CD4-positive, alpha-beta T cell treated with Interleukin-17A for 1 hour (primary cell): ENCODE data around the gene UQCC3.
"Not testable (repeated sequence)": the region's sequence is repeated elsewhere in the genome, so short reads cannot be mapped to it uniquely, and the experiment has no call there.

Source experiments
- DNase-seq: peaks from one replicate; pipeline ENCODE4 v3.0.0-alpha.2; 2020

The UQCC3 gene

DNA sequence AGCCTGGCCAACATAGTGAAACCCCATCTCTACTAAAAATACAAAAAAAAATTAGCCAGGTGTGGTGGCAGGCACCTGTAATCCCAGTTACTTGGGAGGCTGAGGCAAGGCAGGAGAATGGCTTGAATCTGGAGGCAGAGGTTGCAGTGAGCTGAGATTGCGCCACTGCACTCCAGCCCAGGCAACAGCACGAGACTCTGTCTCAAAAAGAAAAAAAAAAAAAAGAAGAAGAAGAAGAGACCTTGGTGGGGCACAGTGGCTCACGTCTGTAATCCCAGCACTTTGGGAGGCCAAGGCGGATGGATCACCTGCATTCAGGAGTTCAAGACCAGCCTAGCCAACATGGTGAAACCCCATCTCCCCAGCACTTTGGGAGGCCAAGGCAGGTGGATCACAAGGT is 32.4 kb downstream of the UQCC3 start:
- DNase-seq, result not testable (repeated sequence)

DNA sequence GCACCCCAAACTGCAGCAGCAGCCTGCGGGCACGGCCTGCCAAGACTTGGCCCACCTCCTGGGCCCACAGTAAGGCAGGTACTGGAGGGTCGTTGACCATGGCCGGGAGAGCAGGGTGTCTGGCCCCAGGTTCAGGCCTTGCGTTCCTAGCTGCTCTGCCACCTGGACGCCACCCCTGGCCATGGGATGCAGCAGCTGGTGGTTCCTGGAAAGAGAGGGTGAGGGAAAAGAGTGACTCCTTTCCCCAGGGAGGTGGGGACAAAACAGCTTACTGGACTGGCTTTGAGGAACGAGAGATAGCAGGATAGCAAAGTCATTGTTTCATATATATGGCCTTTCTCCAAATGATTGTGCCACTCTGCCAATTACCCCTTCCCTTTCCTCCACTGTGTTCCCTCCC is 33.9 kb downstream of the UQCC3 start:
- no peak for DNase-seq

DNA sequence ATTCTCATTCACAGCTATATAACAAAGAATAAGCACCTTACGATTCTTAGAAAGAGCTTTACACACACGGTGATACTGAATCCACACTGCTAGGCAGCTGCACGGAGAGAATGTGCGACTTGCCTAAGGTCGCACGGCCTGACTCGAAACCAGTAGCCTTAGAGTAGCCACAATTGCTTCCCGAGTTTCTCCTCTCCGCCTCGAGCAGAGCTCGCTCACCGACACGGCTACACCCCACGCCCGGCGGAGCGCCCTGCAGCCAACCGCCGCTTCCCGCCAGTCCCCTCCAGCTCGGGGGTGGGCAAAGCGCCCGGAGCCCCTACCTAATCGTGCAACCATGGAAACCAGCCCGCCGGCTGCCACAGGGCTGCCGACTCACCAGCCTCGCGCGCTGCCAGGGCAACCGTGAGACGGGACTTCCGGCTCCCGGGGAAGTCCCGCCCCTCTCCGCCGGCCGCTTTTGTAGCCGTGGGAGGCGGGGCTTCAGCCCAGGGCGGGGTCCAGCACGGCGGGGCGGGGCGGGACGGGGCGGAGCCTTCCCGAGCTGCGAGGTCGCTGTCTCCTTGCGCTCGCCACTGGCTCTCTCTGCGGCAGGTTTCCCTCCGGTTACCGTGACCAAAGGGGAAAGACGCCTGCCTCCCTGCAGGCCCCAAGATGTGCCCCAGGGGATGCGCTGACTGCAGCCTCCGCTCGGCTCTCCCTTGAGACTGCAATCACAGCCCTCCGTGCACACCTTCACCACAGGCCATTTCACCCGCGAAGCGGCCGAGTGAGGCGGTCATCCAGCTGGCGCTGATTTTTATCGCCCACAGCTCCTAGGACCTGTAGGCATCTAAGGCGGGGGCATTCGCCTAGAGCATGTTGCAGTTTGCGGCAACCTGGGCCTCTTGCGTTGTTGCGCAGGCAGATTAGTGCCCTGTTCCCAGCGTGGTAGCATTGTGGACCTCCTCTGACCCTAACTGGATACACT is 34.7 kb downstream of the UQCC3 start:
- peak; percentile 94 for DNase-seq

DNA sequence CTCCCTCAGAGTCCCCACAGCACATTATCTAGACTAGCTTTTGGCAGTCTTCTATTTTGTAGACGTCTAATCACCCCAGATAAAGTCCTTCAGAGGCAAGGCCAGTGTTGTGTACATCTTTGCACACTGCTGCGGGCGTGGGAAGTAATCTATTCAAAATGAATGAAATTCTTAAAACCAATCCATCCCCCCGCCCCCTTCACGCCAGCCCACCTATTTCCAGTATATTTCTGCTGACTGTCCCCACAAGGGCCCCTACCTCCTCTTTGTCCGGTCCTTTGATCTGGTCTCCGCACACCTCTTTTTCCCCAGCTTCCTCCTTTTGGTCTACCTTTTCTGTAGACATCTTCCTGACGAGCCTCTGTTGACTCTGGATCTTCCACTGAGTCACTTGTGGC is 35.4 kb downstream of the UQCC3 start:
- DNase-seq, result no peak

DNA sequence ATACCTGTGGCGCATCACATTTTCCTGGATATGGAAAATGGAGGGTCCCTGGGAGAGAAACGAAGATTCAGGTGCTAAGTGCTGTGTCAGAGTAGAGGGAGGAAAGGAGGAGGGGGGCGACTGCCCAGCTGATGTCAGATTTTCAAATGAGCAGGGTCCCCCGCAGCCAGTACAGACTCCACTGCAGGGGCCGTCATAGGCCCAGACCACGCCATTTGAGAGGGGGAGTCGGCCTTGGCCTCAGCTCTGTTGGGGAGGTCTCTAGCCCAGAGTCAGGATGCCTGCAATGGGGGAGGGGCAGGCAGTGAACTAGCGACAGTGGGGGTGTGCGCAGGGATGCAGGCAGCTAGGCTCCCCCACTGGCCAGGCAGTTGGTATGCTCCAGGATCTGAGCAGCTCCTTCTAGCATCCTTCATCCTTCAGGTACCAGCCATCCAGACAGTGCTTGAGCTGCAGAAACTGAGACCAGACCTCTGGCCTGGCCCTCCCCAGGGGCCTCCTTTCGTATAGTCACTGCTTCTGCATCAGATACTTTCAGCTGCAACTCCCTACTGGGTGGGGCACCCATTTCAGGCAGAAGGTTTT is 35.9 kb downstream of the UQCC3 start, which contains the start of the genes BSCL2 and GNG3:
Gene BSCL2, minus strand, starts transcription at position 148 of the 585 bp plus-strand sequence. CDS start 229 bp downstream, outside the sequence.
Gene GNG3, plus strand, starts transcription at position 400 of the 585 bp plus-strand sequence. CDS start 620 bp downstream, outside the sequence.
- DNase-seq, result no peak

DNA sequence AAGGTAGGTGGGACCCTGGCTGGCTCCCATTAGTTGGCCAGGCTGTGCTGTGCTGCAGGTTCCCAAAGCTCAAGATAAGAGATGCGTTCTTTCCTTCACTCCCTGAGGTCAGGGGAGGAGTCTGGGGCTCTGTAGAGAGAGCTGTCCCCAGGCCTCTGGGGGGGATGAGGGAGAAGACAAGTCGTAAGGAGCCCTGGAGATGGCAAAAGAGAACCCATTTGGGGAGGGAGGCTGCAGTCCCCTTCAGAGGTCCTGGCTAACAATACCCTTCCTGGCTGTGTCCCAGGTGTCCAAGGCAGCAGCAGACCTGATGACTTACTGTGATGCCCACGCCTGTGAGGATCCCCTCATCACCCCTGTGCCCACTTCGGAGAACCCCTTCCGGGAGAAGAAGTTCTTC is 36.9 kb downstream of the UQCC3 start:
- DNase-seq, result no peak

DNA sequence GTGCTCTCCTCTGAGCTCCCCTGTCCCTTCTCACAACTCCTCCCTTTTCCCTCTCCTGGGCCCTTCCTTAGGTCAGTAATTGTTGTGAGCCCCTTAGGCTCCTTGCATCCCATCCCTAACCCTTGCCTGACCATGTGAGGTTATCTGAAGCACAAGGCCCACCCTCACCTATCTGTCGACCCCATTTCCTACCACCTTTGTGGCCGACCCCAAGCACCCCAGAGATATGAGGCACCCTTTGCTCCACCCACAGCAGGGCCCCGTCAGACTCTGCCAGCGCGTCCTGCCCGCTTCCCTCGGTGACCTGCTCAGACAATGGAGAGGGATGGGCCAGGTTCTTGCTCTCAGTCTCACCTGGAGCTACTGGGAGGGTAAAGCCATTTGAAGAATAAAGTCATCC is 37.3 kb downstream of the UQCC3 start:
- DNase-seq, result peak; percentile 63

DNA sequence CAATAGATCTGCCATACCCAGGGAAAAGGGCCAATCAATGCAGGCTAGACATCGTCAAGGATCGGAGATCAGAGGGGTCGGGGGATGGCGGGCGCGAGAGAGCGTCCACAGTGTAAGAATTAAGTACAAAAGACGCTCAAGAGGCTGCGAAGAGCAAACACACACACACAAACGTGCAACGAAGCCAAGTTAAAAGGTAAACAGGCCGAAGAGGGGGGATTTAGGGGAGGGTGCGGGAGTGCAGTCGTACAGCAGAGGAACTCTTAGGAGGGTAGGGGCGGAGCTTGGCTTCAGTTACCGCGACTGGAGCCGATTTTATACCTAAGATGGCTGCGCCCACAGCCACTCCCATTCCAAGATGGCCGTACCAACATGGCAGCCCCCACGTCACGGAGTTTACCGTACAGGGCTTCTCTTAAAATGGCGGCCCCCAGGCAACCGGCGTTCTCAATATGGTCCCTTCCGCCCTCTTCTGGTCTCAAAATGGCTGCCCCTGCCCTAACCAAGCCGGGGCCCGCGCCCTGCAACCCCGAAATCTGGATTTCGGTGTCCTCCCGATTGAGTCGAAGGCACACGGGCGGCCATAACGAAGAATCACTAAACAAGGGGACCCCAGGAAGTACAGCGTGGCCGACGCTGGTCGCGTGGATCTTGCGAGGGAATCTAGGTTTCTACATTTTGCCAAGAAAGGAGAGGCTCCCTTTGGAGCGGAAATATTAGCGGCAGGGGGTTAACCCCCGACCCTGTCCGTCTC is 38.0 kb downstream of the UQCC3 start:
- peak; percentile 99 for DNase-seq

DNA sequence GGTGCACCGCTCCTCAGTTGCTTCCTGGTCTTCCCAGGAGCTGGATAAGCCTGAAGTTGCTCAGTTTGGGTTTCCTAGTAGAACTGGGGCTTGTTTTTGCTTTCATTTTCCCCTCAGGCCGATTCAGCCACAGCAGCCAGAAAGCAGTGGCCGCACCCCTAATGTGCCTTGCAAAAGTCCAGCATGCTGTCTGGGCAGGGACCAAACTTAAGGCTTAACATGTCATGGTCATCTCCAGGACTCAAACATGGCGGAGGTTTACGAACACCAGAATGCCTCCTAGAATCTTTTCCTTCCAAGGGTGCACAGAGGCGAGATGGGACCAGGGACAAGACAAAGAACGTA is 38.5 kb downstream of the UQCC3 start:
- no peak for DNase-seq

DNA sequence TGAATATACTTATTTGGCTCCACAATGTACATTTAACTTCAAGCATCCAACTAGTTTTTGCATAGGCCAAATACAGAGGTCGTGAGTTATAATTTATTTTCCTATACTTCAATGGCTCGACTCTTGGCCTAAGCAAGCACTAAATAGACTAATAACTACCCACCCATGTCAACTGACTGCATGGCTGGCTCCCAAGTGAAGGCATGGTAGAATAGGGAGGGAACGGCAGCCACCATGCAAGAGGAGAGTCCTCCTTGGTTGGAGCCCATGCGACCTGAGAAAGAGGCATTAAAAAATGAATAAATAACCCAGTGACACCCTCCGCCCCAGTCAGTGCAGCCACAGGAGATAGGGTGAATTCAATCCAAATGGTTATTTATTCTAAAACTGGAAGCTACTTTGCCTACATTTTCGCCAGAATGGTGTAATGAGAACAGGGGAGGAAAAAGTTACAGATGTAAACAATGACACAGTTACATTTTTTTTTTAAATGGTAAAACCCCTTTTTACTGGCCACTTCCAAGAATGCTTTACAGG is 40.9 kb downstream of the UQCC3 start:
- DNase-seq, result no peak

DNA sequence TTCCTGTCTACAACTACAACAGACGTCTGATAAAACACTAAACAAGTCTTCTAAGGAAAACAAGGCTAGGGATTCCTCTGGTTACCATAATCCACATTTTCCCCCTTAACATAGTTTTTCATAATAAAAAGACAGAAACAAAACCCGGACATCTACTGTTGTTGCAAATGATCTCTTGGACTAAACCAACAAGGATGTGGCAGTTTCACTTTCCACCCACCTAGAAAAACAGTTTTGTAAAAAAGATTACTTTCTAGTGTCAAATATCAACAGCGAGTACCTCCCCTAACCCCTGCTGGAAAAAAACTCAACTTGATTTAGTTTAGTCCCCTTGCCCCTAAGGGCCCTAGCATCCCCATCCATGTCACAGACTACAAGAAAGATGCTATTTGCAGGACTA is 41.4 kb downstream of the UQCC3 start:
- no peak for DNase-seq

DNA sequence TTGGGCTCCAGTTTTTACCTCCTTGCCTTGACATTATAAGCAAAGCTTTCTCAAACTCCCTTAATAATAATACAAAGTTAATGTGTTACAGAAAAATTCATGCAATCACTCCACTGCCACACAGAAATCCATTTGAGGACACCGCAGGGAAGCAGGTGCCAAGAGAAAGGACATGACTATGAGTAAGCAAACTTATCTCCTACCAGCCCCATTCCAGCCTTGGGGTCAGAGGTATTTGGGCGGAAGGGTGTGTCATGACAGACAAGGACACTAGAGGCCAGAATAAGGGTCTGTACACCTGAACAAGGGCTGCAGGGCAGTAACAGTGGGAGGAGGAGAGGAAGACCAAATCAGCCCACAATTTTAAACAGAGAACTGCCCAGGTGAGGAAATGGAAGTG is 41.9 kb downstream of the UQCC3 start:
- DNase-seq, result no peak

DNA sequence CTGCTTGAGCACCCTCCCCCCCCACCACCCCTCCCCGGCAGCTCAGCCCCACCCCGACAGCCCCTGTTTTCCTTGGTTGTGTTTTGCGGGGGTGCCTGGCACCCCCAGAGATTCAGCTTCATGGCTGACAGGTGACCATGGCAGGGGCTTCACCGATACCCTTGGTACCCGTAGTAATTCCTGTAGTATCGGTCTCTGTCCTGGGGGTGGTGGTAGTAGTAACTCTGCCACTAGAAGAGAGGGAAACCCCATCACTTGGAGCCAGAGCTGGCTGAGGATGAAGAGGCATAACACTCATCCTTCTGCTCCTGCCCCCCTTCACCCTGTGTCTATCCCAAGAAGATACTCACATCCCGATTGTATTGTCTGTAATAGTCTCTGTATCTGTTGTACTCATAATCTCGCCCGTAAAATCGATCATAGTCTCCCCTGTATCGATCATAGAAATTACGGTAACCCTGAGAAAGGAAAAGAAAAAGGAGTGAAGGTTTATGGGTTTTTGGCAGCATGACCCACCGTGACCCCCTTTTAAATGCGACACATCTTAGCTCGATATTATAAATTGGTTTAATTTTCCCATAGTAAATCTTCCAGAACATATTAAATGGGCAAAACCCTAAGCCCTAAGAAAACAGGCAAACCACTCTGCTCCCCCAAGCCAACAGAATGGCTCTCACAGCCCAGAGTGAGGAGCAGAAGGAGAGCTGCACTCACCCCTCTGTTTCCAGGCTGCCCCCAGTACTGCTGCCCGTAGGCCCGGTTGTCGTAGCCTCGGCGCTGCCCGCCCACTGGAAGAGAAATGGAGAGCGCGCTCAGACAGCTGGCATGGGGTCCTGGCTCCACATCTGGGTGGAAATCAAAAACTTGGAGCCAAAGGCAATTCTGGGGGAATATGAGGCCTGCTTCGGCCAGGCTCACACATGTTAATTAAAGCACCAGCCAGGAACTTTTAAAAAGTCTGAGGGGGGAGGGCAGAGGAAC is 44.0 kb downstream of the UQCC3 start:
- no peak for DNase-seq

DNA sequence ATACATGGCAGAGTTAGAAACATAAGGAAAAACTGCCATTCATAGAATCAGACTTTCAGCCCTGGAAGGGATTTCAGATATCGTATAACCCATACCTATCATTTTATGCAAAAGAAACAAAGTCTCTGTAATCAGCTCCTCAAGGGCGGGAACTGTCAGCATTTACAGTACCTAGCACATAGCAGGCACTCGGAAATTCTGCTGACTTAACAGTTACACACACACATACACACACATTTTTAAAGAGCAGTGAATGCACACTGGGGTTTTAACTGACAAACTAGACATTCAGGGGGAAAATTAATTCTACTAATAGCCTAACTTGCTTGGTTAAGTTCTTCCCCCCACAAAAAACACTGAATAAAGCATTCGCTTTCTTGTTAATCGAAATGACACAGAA is 44.7 kb downstream of the UQCC3 start:
- DNase-seq, result no peak

DNA sequence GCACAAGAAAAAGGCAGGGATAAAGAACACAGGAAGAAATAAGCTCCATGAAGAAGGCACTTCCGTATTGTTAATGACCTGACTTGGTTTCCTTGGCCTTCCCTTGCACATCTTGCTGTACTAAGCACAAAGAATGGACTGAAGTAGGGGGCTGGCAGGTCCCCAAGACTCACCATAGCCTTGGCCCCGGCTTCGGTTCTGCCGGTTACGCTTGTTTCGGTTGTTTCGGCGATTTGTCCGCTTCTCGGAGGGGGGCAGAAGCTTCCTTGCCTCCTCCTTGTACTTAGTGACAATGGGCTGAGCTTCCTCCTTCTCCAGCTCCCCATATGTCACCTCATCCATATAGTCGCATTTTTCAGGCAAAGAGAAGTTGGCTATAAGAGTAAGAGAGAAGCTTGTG is 45.3 kb downstream of the UQCC3 start:
- DNase-seq, result no peak

DNA sequence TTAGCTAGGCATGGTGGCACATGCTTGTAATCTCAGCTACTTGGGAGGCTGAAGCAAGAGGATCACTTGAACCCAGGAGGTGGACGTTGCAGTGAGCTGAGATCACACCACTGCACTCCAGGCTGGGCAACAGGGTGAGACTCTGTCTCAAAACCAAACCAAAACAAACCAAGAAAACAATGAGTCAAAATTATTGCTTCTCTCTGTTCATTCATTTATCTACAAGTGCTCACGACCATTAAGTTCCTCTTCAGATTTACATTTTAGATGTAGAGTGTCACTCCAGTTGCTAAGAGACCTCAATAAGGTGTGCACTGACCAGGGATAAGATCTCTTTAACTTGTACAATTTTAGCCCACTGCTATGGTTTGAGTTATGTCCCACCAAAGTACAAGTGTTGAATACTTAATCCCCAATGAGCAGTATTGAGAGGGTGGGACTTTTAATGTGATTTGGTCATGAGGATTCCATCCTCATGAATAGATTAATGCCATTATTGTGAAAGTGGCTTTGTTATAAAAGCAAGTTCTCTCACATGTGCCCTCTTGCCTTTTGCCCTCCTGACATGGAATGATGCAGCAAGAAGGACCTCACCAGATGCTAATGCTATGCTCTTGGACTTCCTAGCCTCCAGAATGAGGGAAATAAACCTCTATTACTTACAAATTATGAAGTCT is 48.0 kb downstream of the UQCC3 start:
- DNase-seq, result no peak

DNA sequence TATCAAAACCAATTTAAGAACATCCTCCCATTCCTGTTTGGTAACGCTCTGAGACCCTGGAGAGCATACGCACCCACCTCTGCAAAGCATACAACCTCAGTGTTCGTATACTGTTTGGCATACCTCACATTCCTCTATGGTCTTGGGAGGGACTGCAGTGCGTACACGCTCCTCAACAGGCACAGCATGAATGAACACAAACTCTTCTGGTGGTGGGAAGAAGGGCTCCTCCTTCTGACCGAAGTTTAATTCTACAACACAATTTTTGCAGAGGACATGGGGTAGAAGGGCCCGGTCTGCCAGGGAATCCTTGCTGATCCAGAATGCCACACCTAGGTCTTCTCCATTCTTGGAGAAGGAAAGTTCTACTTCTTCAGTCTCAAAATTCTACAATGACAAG is 50.5 kb downstream of the UQCC3 start:
- DNase-seq, result no peak
